Measurements from ENCODE around the gene TMEM255B. TPM values are rescaled to one million over a fixed set of nuclear protein-coding genes. Genes with fewer than 3 reads are reported as not detected.
A peak's percentile ranks its signal among the peaks of the same experiment; 100 is the strongest.
"Not testable (repeated sequence)": the region's sequence is repeated elsewhere in the genome, so short reads cannot be mapped to it uniquely, and the experiment has no call there.

Gene TMEM255B
- 1 to 10 TPM; 1.4 to 1.6 TPM for total RNA-seq

DNA sequence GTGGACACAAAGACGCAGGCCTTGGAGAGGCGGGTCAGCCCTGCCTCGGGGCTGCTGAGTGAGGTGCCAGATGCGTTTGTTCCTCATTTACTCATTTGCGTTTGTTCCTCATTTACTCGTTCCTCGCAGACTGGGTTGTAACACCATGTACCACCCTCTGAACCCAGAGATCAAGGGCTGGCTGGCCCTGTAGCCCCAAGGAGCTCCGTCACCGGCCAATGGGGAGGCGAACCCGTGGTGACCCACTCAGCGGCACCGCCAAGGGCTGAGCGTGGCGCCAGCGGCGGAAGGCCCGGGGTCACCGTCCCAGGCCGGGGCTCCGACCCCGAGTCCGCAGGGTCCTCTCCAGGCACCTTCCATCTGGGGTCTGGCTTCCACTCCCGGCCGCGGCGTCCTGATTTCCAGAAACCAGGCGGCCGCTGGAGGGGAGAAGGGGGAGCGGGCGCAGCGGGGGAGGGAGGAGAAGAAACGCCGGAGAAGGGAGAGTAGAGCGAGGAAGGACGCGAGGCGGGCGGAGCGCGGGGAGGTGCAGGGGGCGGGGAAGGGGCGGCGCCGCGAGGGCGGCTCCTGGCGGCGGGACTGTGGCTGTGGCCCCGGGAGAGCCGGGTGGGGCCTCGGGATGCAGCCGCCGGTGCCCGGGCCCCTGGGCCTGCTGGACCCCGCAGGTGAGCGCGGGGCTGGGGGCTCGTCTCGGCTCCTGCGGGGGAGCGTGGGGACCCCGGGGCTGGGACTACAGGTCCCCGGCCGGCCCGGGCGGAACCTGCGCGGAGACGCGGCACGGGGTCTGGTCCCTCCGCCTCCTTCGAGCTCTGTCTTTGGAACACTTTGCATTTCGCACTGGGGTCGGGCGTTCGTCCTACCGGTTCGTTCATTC lies at the start of gene TMEM255B:
TSS of gene TMEM255B (plus strand) at position 576 of the 874 bp plus-strand sequence. CDS start at position 620, 44 bp downstream.
- POLR2A ChIA-PET = no interaction called here
- H3K27ac Mint-ChIP-seq = no peak within 1 kb of the TSS
- DNase-seq (peak; percentile 82), ATAC-seq (ENCODE audit: low read depth) (peak; percentile 94)
- peak within 1 kb of the TSS; percentile 81 for H3K4me3 Mint-ChIP-seq
- H3K9me3 Mint-ChIP-seq = peaks cover 2% of the 10 kb centered on the region
- H3K36me3 Mint-ChIP-seq = no peaks in the 10 kb centered on the region
- H3K4me1 Mint-ChIP-seq = peaks cover 13% of the 10 kb centered on the region
- peaks cover 52% of the 10 kb centered on the region for H3K27me3 Mint-ChIP-seq

- DNase-seq = no peak
- Mint-ChIP-seq H3K27ac (no peak overlapping the region), H3K4me1 (no peaks in the 10 kb centered on the region), H3K4me3 (no peak overlapping the region), H3K9me3 (no peaks in the 10 kb centered on the region), H3K36me3 (no peaks in the 10 kb centered on the region), H3K27me3 (no peaks in the 10 kb centered on the region)
- no peak for ATAC-seq (ENCODE audit: low read depth)
- POLR2A ChIA-PET = no interaction called here
These were observed 36.1 kb upstream of the TMEM255B start for GRCh38 chr13:113722921-113723320.

DNA sequence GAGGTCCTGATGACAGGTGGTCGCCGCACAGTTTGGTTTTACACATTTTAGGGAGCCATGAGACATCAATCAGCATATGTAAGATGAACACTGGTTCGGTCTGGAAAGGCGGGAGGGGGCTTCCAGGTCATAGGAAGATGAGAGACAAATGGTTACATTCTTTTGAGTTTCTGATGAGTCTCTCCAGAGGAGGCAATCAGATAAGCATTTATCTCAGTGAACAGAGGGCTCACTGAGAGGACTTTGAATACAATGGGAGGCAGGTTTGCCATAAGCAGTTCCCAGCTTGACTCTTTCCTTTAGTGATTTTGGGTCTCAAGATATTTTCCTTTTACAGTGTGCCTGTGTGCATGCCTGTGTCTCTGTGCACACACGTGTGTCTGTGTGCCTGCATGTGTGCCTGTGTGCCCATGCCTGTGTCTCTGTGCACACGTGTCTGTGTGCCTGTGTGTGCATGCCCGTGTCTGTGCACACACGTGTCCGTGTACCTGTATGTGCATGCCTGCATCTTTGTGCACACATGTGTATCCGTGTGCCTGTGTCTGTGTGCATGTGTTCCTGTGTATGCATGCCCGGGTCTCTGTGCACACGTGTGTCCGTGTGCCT lies 35.5 kb upstream of the TMEM255B start:
- Mint-ChIP-seq H3K4me1 (no peaks in the 10 kb centered on the region), H3K27me3 (peaks cover 1% of the 10 kb centered on the region), H3K27ac (peak overlapping the region; percentile 26), H3K36me3 (no peaks in the 10 kb centered on the region), H3K9me3 (no peaks in the 10 kb centered on the region), H3K4me3 (no peak overlapping the region)
- no peak for ATAC-seq (ENCODE audit: low read depth)
- DNase-seq = no peak
- POLR2A ChIA-PET = no interaction called here

DNA sequence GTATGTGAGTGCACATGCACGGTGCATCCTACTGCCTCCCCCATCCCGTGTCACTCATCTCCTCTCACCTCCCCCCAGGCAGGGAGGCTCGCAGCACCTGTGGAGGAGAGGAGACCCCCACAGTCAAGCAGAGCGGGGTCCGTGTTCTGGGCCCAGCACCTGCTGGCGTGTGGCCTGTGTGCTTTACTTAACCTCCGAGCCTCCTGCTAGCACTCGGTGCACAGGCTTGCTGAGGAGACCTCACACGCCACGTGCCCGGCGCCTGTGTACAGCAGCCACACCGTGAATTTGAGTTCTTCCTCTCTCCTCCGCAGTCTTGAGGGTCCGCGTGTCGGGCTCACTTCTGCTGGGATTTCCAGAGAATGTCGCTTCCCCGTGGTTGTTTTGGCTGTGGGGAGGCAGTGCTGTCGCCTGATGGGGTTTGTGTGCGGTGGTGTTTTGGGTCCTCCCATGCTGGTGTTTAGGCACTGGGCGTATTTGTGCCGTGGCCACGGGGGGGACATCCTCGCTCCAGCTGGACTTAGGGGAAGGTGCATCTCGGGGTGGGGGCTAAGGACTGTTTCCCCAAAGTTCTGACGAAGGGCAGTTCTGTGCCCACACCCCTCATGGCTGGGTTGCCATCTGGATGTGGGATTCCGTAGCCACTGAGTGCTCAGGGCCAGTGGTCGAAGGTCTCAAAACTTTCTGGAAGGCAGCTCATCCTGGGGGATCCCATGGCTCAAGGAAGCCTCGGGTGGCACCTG lies 34.8 kb upstream of the TMEM255B start:
- peaks cover 7% of the 10 kb centered on the region for H3K27me3 Mint-ChIP-seq
- POLR2A ChIA-PET = no interaction called here
- no peaks in the 10 kb centered on the region for H3K9me3 Mint-ChIP-seq
- H3K4me1 Mint-ChIP-seq = no peaks in the 10 kb centered on the region
- DNase-seq (no peak), ATAC-seq (ENCODE audit: low read depth) (no peak)
- H3K27ac Mint-ChIP-seq = peak overlapping the region; percentile 72
- no peaks in the 10 kb centered on the region for H3K36me3 Mint-ChIP-seq
- peak overlapping the region; percentile 73 for H3K4me3 Mint-ChIP-seq

GRCh38 chr13:113724780-113725315 lies 34.2 kb upstream of the TMEM255B start:
- ATAC-seq (ENCODE audit: low read depth) = peak; percentile 95
- peak; percentile 91 for DNase-seq
- H3K9me3 Mint-ChIP-seq = no peaks in the 10 kb centered on the region
- POLR2A ChIA-PET = no interaction called here
- peak overlapping the region; percentile 73 for H3K4me3 Mint-ChIP-seq
- no peaks in the 10 kb centered on the region for H3K4me1 Mint-ChIP-seq
- no peaks in the 10 kb centered on the region for H3K36me3 Mint-ChIP-seq
- peak overlapping the region; percentile 72 for H3K27ac Mint-ChIP-seq
- H3K27me3 Mint-ChIP-seq = peaks cover 14% of the 10 kb centered on the region

DNA sequence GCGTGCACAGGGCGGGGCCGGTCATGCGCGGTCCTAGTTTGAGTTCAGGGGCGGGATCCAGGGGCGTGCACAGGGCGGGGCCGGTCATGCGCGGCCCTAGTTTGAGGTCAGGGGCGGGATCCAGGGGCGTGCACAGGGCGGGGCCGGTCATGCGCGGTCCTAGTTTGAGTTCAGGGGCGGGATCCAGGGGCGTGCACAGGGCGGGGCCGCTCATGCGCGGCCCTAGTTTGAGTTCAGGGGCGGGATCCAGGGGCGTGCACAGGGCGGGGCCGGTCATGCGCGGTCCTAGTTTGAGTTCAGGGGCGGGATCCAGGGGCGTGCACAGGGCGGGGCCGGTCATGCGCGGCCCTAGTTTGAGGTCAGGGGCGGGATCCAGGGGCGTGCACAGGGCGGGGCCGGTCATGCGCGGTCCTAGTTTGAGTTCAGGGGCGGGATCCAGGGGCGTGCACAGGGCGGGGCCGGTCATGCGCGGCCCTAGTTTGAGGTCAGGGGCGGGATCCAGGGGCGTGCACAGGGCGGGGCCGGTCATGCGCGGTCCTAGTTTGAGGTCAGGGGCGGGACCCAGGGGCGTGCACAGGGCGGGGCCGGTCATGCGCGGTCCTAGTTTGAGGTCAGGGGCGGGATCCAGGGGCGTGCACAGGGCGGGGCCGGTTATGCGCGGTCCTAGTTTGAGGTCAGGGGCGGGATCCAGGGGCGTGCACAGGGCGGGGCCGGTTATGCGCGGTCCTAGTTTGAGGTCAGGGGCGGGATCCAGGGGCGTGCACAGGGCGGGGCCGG lies 33.5 kb upstream of the TMEM255B start:
- H3K4me1 Mint-ChIP-seq; ATAC-seq (ENCODE audit: low read depth); H3K36me3 Mint-ChIP-seq; POLR2A ChIA-PET; H3K9me3 Mint-ChIP-seq: not testable (repeated sequence)
- peak; percentile 59 for DNase-seq
- Mint-ChIP-seq H3K4me3 (peak overlapping the region; percentile 73), H3K27ac (peak overlapping the region; percentile 72), H3K27me3 (peaks cover 18% of the 10 kb centered on the region)

GRCh38 chr13:113726106-113726821 lies 32.8 kb upstream of the TMEM255B start:
- ATAC-seq (ENCODE audit: low read depth); H3K27ac Mint-ChIP-seq; POLR2A ChIA-PET; H3K4me1 Mint-ChIP-seq; H3K9me3 Mint-ChIP-seq; H3K36me3 Mint-ChIP-seq: not testable (repeated sequence)
- peak; percentile 52 for DNase-seq
- Mint-ChIP-seq H3K4me3 (peak overlapping the region; percentile 53), H3K27me3 (peaks cover 20% of the 10 kb centered on the region)

DNA sequence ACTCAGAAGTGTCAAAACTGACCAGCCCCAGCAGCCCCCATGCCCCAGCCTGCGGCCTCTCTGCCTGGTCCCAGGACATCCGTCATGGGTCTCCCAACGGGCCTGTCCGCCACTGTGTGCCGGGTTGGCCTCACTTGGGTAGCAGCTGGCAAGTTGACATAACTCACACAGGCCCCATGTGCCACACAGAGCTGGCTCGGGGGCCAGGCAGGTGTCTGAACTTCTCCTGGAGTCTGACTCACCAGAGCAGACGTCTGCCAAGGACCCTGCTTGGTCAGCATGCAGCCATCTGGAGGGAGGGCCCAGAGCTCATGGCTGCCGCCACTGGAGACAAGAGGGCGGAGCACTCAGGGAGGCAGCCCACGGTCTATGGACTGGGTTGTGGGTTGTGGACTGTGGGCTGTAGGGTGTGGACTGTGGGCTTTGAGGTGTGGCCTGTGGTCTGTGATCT lies 32.0 kb upstream of the TMEM255B start:
- H3K36me3 Mint-ChIP-seq = no peaks in the 10 kb centered on the region
- DNase-seq = no peak
- peaks cover 20% of the 10 kb centered on the region for H3K27me3 Mint-ChIP-seq
- H3K4me1 Mint-ChIP-seq = no peaks in the 10 kb centered on the region
- no peak overlapping the region for H3K4me3 Mint-ChIP-seq
- H3K9me3 Mint-ChIP-seq = no peaks in the 10 kb centered on the region
- H3K27ac Mint-ChIP-seq = no peak overlapping the region
- ATAC-seq (ENCODE audit: low read depth) = no peak
- POLR2A ChIA-PET = no interaction called here

DNA sequence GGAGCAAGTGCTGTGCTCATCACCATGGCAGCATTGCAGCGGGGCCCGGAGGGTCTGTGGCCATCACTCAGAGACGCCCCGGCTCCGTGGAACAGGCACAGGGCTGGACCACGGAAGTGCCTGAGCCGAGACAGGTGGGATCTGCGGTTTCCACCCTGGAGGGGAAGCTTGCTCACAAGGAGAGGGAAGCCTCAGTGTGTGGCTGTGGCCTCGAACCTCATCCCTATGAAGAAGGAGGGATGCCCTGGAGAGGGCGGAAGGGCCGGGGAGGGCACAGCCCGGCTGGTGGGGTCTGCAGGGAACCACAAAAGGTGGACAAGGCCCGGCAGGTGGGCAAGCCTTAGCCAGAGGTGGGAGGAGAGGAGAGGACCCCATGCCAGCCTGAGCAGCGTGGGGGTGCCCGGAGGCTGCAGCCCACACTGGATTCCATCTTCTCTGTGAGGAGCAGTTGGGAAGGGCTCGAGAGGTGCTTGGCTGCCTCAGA lies 30.4 kb upstream of the TMEM255B start:
- POLR2A ChIA-PET = no interaction called here

GRCh38 chr13:113729187-113730019 lies 29.6 kb upstream of the TMEM255B start:
- ATAC-seq (ENCODE audit: low read depth) (no peak), DNase-seq (no peak)
- H3K4me1 Mint-ChIP-seq = no peaks in the 10 kb centered on the region
- H3K9me3 Mint-ChIP-seq = no peaks in the 10 kb centered on the region
- H3K27ac Mint-ChIP-seq = no peak overlapping the region
- H3K27me3 Mint-ChIP-seq = peaks cover 20% of the 10 kb centered on the region
- H3K36me3 Mint-ChIP-seq = no peaks in the 10 kb centered on the region
- POLR2A ChIA-PET = no interaction called here
- H3K4me3 Mint-ChIP-seq = no peak overlapping the region

More for the DNA sequence above, 30.4 kb upstream of the TMEM255B start:
- Mint-ChIP-seq H3K9me3 (no peaks in the 10 kb centered on the region), H3K36me3 (no peaks in the 10 kb centered on the region), H3K4me1 (no peaks in the 10 kb centered on the region), H3K27ac (no peak overlapping the region), H3K27me3 (peaks cover 20% of the 10 kb centered on the region), H3K4me3 (no peak overlapping the region)
- DNase-seq (no peak), ATAC-seq (ENCODE audit: low read depth) (no peak)

DNA sequence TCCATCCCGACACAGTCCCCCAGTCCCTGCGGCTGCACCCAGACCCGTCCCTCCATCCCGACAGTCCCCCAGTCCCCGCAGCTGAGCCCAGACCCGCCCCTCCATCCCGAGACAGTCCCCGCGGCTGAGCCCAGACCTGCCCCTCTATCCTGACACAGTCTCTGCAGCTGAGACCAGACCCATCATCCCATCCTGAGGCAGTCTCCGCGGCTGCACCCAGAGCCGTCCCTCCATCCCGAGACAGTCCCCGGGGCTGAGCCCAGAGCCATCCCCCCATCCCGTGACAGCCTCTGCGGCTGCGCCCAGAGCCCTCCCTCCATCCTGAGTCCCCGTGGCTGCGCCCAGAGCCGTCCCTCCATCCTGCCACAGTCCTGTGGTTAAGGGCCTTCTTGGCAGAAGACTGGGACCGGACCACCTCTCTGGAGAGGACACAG lies 28.8 kb upstream of the TMEM255B start:
- Mint-ChIP-seq H3K4me1 (no peaks in the 10 kb centered on the region), H3K9me3 (no peaks in the 10 kb centered on the region), H3K36me3 (no peaks in the 10 kb centered on the region), H3K27ac (no peak overlapping the region), H3K27me3 (peaks cover 20% of the 10 kb centered on the region), H3K4me3 (no peak overlapping the region)
- DNase-seq (no peak), ATAC-seq (ENCODE audit: low read depth) (no peak)
- POLR2A ChIA-PET = no interaction called here

DNA sequence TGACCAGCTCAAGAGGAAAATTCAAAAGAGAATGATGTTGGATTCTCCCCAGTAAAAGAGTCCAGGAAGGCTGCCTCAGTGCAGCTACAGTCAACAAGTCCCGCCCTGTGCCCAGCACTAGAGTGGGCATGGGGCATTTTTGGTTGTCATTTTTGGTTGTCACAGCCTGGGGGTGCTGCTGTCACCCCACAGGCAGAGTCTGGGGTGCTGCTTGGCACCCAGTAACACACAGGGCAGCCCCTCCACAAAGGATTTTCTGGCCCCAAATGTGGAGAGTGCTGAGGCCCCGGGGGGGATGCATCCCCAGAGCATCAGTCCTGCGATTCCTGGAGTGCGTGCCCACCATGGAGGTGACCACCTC lies 28.2 kb upstream of the TMEM255B start:
- no peak for DNase-seq
- no peak for ATAC-seq (ENCODE audit: low read depth)
- Mint-ChIP-seq H3K27me3 (peaks cover 20% of the 10 kb centered on the region), H3K9me3 (no peaks in the 10 kb centered on the region), H3K4me3 (no peak overlapping the region), H3K4me1 (no peaks in the 10 kb centered on the region), H3K27ac (no peak overlapping the region), H3K36me3 (no peaks in the 10 kb centered on the region)
- POLR2A ChIA-PET = no interaction called here

All from activated naive CD8-positive, alpha-beta T cell treated with anti-CD3 and anti-CD28 coated beads, Interleukin-2, amount 10 ng/mL, durations not matched to agents 7 days and 5 days (primary cell).